Measurements from ENCODE around the gene TTC12.

GRCh38 chr11:113341388-113342165, 27.2 kb downstream of the TTC12 start:
- TF ChIP-seq GABPA (IDR thresholded peaks at IDR 0.05; ENCODE audit: borderline replicate concordance, insufficient read depth, low read length), result no peak
- TF ChIP-seq CTCF (IDR thresholded peaks at IDR 0.05; ENCODE audit: control extremely low read depth in 1 of 3, insufficient read depth in 1 of 3, low read depth in 1 of 3, low read length in 3 of 3), result no peak
- TF ChIP-seq SIRT6 (IDR thresholded peaks at IDR 0.05; ENCODE audit: low read length), result no peak
- no peak for TF ChIP-seq SIN3A (conservative IDR thresholded peaks at IDR 0.05 in 1 of 2, IDR thresholded peaks at IDR 0.05 in 1 of 2; ENCODE audit: low read depth in 1 of 2, low read length in 2 of 2)
- TF ChIP-seq USF2 (IDR thresholded peaks at IDR 0.05; ENCODE audit: low read length), result no peak
- TF ChIP-seq POLR2A (IDR thresholded peaks at IDR 0.05; ENCODE audit: control extremely low read depth in 1 of 2, low read depth in 2 of 2, low read length in 2 of 2), result no peak
- no peak for TF ChIP-seq KDM5A (IDR thresholded peaks at IDR 0.05; ENCODE audit: low read length)
